ENCODE data around the gene CRYGN.
A peak's percentile ranks its signal among the peaks of the same experiment; 100 is the strongest.

Gene CRYGN

GRCh38 chr7:151391358-151391730 lies 48.6 kb downstream of the CRYGN start:
- DNase-seq (ENCODE audit: low spot score), result no peak

- no peak for DNase-seq (ENCODE audit: low spot score)
These were observed 49.2 kb downstream of the CRYGN start for GRCh38 chr7:151390598-151391357.

- DNase-seq (ENCODE audit: low spot score), result no peak
These were observed 50.0 kb downstream of the CRYGN start for GRCh38 chr7:151389768-151390597.

- DNase-seq (ENCODE audit: low spot score), result no peak
These were observed 50.7 kb downstream of the CRYGN start for GRCh38 chr7:151389096-151389767.

- DNase-seq (ENCODE audit: low spot score), result no peak
These were observed 51.5 kb downstream of the CRYGN start for GRCh38 chr7:151388430-151388829.

- no peak for DNase-seq (ENCODE audit: low spot score)
These were observed 52.0 kb downstream of the CRYGN start for GRCh38 chr7:151388007-151388297.

GRCh38 chr7:151387161-151388006 lies 52.6 kb downstream of the CRYGN start:
- DNase-seq (ENCODE audit: low spot score), result no peak

GRCh38 chr7:151386301-151387160 lies 53.4 kb downstream of the CRYGN start:
- DNase-seq (ENCODE audit: low spot score), result peak; percentile 26

- no peak for DNase-seq (ENCODE audit: low spot score)
These were observed 54.2 kb downstream of the CRYGN start for GRCh38 chr7:151385626-151386300.

GRCh38 chr7:151384776-151385625 lies 54.9 kb downstream of the CRYGN start:
- no peak for DNase-seq (ENCODE audit: low spot score)

GRCh38 chr7:151384352-151384697 lies 55.6 kb downstream of the CRYGN start:
- DNase-seq (ENCODE audit: low spot score), result no peak

- no peak for DNase-seq (ENCODE audit: low spot score)
These were observed 56.1 kb downstream of the CRYGN start for GRCh38 chr7:151383638-151384351.

- DNase-seq (ENCODE audit: low spot score), result no peak
These were observed 57.7 kb downstream of the CRYGN start for GRCh38 chr7:151382079-151382885.

GRCh38 chr7:151381348-151382078 lies 58.4 kb downstream of the CRYGN start:
- no peak for DNase-seq (ENCODE audit: low spot score)

- DNase-seq (ENCODE audit: low spot score), result no peak
These were observed 58.9 kb downstream of the CRYGN start for GRCh38 chr7:151381098-151381347.

- no peak for DNase-seq (ENCODE audit: low spot score)
These were observed 59.5 kb downstream of the CRYGN start for GRCh38 chr7:151380199-151381097.
